Endothelial cell of umbilical vein (primary cell): ENCODE measurements around the gene LCN6.

Source experiments
- CTCF ChIP-seq, 2 donors: IDR thresholded peaks; 1 replicate in 1 of 2; 2 replicates in 1 of 2; pipeline ENCODE4 v1.5.1; 2011; ENCODE audit warnings: low read length in 2 of 2, mild to moderate bottlenecking in 2 of 2, moderate library complexity in 2 of 2, control low read depth in 1 of 2, inconsistent platforms in 1 of 2, low read depth in 1 of 2; ENCODE audit not compliant: insufficient read depth in 1 of 2; ENCODE audit errors: extremely low read depth in 1 of 2
- EZH2 ChIP-seq: IDR thresholded peaks from 2 replicates; pipeline ENCODE4 v1.6.1; 2012; ENCODE audit warnings: borderline replicate concordance, low read depth, mild to moderate bottlenecking, moderate library complexity, low read length, inconsistent platforms; ENCODE audit not compliant: severe bottlenecking
- FOS ChIP-seq: IDR thresholded peaks from 2 replicates; pipeline ENCODE4 v1.6.1; 2011; ENCODE audit warnings: mild to moderate bottlenecking, low read length, moderate library complexity, borderline replicate concordance; ENCODE audit not compliant: insufficient read depth
- GATA2 ChIP-seq: IDR thresholded peaks from 2 replicates; pipeline ENCODE4 v1.7.0; 2011; ENCODE audit warnings: low read depth, mild to moderate bottlenecking, moderate library complexity, mixed read lengths, low read length; ENCODE audit not compliant: insufficient read length, insufficient read depth
- JUN ChIP-seq: IDR thresholded peaks from 2 replicates; pipeline ENCODE4 v1.6.1; 2011; ENCODE audit warnings: borderline replicate concordance, low read depth; ENCODE audit not compliant: insufficient read length, insufficient read depth
- MYC ChIP-seq: IDR thresholded peaks from one replicate; pipeline ENCODE4 v1.6.1; 2011; ENCODE audit warnings: mild to moderate bottlenecking, low read depth, low read length
- POLR2A ChIP-seq: IDR thresholded peaks from 2 replicates; pipeline ENCODE4 v1.6.1; 2012; ENCODE audit warnings: low read depth, mild to moderate bottlenecking, control low read depth, low read length
- POLR2AphosphoS5 ChIP-seq: IDR thresholded peaks from 2 replicates; pipeline ENCODE4 v1.6.1; 2012; ENCODE audit warnings: low read depth, mild to moderate bottlenecking, control low read depth, low read length, moderate library complexity; ENCODE audit not compliant: insufficient read depth
- TF ChIP-seq, protein P1 (sequence below): IDR thresholded peaks from 2 replicates; pipeline ENCODE4 v1.6.1; 2011; ENCODE audit not compliant: insufficient read depth, insufficient read length

- TF ChIP-seq CTCF (IDR thresholded peaks at IDR 0.05; ENCODE audit: extremely low read depth in 1 of 2, insufficient read depth in 1 of 2, low read depth in 1 of 2, low read length in 2 of 2), result no peak
- TF ChIP-seq POLR2A, result no peak
- TF ChIP-seq JUN, result no peak
- no peak for TF ChIP-seq MYC
- no peak for TF ChIP-seq POLR2AphosphoS5
- TF ChIP-seq EZH2, result no peak
- no peak for TF ChIP-seq GATA2
- TF ChIP-seq, protein P1, sequence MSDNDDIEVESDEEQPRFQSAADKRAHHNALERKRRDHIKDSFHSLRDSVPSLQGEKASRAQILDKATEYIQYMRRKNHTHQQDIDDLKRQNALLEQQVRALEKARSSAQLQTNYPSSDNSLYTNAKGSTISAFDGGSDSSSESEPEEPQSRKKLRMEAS, result no peak
- no peak for TF ChIP-seq FOS
Measured at GRCh38 chr9:136743639-136744211, 4.6 kb downstream of the LCN6 start.
